ENCODE results near the gene NEDD4L.

The NEDD4L gene

DNA sequence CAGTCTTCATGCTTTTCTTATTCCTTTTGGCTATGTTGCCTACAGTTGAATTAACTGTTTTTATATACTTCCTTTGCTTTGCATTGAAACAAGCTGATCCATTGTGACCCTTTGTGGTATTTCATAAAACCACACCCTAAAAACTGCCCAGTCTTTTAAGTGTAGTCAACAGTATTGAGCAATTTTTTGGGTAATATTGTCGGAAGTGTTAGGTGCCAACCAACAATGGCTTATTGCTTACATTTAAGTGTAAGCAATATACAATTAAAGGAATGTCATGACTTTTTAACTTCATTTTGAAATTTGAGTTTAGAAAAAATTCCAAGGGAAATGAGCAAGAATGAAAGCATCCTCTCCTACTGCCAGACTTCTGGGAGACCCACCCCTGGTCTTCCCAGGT, 174.1 kb downstream of the NEDD4L start:
- DNase-seq, result no peak

DNA sequence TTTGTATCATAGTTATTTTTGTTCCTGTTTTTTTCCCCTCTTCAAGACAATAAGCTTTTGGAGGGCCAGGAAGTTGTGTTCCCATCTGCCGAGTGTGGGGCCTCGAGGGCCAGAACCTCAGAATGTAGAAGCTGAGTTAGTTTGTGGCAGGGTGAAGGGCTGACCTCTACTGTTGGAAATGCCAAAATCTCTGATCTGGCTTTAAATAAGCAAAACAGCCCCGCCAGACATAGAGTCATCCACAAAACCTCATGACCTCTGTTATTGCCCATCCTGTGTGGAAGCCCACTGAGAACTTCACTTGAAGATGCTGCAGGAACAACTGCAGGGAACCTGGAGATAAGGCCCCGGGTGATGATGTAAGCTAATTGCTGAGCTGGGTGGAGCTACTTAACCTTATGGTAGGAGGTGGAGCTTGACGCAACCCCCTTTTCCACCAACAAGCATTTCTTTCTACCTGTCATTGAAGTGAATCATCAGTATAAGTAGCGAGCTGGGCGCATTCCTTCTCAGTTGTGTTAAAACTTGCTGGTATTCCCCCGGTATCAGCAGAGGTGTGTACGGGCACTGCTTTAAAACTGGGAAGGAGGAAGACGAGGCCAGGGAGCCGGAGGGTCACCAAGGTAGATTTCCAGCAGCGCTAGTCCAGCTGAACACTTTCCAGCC, 177.2 kb downstream of the NEDD4L start:
- DNase-seq, result no peak

- no peak for DNase-seq
Measured at GRCh38 chr18:58222432-58223125, 178.6 kb downstream of the NEDD4L start.

- DNase-seq, result no peak
Measured at GRCh38 chr18:58223717-58224424, 179.8 kb downstream of the NEDD4L start.

- DNase-seq, result no peak
Measured at GRCh38 chr18:58224425-58224750, 180.4 kb downstream of the NEDD4L start.

GRCh38 chr18:58225101-58225500, 181.1 kb downstream of the NEDD4L start:
- peak; percentile 7 for DNase-seq

DNA sequence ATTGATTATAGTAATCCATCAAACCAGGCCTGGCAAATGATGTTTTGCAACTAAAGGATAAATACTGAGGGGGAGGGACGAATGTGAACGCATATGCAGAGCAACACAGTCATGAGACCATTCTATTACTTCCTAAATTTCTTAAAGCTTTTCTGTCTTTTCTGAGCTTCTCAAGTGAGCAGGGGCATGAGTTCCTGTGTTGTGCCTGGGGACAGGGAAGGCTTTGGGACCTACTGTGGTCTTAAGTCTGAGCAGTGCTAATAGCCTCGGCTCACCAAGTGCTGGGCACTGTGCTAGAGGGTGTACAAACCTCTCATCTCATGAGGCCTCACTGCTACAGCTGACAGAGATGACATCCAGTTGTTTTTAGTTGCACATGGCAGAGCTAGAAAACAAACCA, 182.4 kb downstream of the NEDD4L start:
- no peak for DNase-seq

DNA sequence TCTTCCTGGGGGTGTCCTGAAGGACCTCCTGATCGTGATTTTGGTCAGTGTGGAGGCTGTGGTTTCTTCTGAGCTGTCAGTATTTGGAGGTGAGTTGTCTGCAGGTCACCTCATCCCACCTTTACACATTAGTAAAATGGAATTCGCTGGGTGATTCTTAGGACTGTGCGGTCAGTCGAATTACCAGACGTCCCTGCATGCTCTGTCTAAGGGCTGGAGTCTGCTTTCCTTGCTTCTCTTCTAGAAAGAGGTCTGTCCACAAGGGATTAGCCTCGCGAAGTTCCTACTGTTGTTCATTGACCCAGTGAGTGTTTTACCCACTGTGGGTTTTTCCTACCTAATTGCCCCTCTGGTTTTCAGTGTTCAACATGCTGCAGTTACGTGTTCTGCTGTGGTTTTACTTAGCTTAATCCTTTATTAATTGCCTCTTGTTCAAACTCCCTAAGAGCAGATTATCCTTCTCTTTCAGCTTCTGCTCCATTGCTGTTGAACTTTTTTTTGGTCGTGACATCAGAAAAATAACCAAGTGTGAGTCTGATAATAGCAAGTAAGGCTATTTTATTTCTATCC, 183.4 kb downstream of the NEDD4L start:
- DNase-seq, result no peak

DNA sequence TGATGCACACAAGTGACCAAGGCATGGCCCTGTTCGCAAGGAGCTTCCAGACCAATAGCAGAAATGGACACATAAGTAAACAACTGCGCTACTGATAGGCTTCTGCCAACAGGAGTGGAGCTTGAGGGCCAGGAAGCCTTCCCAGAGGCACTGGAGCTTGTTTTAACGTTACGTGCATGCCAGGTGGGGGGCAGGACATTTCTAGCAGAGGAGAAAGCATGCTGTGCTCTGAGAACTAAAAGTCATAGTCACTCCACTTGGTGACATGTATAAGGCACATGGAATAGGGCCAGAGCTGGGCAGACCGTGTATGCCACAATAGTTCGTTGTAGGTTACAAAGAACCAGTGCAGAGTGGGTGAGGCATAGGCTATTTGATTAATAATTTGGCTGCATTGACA, 184.2 kb downstream of the NEDD4L start:
- no peak for DNase-seq

GRCh38 chr18:58228762-58229161, 184.7 kb downstream of the NEDD4L start:
- no peak for DNase-seq

DNA sequence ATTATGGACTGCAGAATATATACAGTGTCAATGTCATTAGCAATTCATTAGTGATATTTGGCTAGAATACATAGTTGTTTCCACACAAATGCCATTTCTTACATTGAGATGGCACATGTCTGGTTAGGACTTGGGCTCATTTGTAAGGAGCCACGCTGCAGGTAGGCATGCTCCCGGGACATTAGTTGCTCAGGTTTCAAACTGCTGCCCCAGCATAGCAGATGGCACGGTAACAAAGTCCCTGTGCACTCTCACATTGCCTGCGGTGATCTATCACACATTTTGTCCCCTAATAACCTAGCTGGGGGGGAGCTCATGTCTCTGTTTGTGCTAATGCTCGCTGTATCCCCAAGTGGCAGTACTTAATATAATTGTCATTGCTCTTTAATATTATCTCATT, 185.1 kb downstream of the NEDD4L start:
- no peak for DNase-seq

DNA sequence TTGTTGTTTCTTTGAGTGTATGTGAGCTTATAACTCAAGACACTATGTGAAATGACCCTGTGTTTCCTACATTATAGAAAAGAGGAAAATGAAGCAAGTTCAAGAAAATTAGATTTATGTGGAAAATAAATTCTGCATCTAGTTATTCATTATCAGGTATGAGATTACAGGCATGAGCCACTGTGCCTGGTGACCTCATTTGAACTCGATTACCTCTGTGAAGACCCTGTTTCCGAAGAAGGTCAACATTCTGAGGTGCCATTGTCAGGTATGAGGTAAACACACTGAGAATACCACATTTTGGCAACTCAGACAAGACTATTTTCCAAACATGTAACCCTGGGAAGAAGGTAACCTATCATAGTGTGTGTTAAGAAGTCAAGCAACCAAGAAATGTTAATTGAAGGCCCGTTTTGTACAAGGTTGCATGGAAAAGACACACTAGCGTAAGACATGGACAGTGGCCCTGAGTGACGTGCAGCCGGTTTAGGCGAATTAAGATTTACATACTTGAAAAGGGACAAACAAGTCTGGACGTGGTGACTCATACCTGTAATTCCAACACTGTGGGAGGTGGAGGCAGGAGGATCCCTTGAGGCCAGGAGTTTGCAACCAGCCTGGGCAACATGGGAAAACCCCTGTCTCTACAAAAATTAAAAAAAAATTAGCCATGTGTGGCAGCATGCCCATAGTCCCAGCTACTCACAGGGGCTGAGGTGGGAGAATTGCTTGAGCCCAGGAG, 186.6 kb downstream of the NEDD4L start:
- no peak for DNase-seq

DNA sequence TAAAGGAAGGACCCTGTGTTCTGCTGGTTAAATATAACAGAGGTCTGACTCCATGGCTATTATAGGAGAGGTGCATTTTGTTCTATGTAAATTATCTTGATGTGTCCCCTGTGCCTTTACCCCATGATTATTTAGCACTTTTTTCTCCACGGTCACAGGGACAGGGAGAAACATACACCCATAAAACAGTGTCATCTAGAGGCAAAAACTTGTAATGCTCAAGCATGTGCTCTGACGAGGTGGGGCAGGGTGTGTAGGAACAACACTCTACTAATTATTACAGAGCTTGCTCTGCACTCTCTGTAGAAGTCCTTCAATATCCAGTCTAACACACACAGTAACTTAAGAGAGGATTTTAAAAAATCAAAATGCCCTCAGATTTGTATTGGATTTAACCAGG, 187.9 kb downstream of the NEDD4L start:
- no peak for DNase-seq

- no peak for DNase-seq
Measured at GRCh38 chr18:58232668-58233067, 188.6 kb downstream of the NEDD4L start.

DNA sequence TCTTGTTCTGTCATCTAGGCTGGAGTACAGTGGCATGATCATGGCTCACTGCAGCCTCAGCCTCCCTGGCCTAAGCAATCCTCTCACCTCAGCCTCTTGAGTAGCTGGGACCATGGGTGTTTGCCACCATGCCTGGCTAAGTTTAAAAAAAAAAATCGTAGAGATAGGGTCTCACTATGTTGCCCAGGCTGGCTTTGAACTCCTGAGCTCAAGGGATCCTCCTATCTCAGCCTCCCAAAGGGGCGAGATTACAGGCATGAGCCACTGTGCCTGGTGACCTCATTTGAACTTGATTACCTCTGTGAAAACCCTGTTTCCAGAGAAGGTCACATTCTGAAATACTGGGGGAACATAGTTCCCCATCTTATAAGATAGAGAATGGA, 190.3 kb downstream of the NEDD4L start:
- no peak for DNase-seq

DNA sequence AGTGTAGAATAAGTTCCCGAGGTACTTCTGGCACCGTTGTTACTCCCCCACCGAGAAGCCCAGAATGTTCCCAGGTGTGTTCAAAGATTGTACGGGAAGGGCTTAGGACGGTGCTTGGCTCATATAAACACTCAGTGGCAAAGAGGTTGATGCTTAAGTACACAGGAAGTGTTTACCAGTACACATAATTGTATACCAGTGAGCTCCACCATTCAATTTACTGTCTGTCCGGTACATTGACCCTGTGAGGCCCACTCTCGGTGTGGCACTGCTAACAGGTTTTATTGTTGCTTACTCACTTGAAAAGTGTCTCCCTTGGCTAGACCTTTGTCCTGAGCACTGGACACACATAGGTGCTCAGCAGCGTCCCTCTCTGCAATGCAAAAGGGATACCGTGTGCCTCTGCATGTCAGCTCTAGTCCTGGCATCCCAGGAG, 191.0 kb downstream of the NEDD4L start:
- no peak for DNase-seq

GRCh38 chr18:58239879-58240278, 195.9 kb downstream of the NEDD4L start:
- DNase-seq, result no peak

- DNase-seq, result no peak
Measured at GRCh38 chr18:58241026-58241679, 197.1 kb downstream of the NEDD4L start.

DNA sequence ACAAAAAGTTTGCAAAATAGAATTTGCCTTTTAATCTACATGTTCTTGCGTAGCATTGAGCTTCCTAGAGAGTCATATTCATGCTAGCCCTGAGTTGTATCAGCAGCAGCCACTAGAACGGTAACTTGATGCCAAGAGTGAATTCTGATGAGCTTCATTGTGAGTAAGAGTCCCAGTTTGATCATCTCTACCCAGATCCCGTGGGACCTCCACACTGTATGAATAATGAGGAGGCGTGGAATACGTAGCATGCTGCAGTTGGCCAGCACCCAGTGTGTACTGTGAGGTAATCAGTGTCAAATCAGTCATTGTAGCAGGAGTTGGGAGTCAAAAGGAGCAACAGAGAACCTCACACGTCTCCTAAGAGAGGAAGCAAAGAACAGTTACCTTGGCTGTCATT, 197.9 kb downstream of the NEDD4L start:
- no peak for DNase-seq

DNA sequence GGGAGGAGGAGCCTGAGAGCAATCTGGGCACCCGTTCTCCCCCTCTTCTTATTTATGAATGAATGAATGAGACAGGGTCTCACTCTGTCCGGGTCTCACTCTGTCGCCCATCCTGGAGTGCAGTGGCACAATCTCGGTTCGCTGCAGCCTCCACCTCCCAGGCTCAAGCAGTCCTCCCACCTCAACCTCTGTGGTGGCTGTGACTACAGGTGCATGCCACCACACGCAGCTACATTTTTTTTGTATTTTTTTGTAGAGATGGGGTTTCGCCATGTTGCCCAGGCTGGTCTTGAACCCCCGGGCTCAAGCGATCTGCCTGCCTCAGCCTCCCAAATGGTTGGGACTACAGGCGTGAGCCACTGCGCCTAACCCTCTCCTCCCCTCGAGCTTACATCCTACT, 198.4 kb downstream of the NEDD4L start:
- DNase-seq, result no peak

- no peak for DNase-seq
Measured at GRCh38 chr18:58242968-58243367, 198.9 kb downstream of the NEDD4L start.

- DNase-seq, result no peak
Measured at GRCh38 chr18:58243401-58243800, 199.4 kb downstream of the NEDD4L start.

DNA sequence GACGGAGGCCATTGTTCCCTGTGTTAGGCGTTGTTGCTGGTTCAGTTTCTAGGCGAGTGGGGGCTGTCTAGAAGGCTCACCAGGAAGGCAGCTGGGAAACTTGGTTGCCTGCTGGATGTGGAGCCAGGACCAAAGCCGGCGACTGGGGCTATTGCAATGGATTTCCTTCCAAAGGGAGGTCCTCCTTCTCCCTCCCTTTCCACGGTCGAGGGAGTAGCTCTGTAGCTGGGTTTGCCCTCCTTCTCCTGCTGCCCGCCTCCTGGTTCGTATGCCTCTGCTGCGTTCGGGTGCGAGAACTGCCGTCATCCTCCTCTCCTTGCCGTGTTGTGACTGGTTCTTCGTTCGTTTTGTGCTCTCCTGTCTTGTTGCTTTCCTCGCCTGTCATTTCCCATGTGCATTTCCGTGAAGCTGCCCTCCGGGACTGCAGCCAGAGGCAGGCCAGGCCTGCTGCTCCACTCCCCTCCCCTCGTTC, 203.4 kb downstream of the NEDD4L start:
- no peak for DNase-seq

All from activated CD4-positive, alpha-beta T cell treated with anti-CD3 and anti-CD28 coated beads, Interleukin-2, Interleukin-6, amounts not matched to agents 100 ng/mL and 50 ng/mL, durations not matched to agents 16 hours and 8 hours (primary cell).